ENCODE results near the gene ITSN1.

The ITSN1 gene

GRCh38 chr21:33937146-33937545 lies 294.8 kb downstream of the ITSN1 start:
- Histone ChIP-seq H3K4me2 (ENCODE audit: low read length) (peak overlapping the region; percentile 34; the same call in 1 of the 2 replicates), H3K79me2 (ENCODE audit: control insufficient read depth, low read length) (no peaks in the 10 kb centered on the region), H3F3A (ENCODE audit: control insufficient read depth, insufficient read depth) (no peaks in the 10 kb centered on the region), H3K4me3 (ENCODE audit: low read length) (no peak overlapping the region), H4K20me1 (ENCODE audit: control insufficient read depth, insufficient read depth, low read depth, low read length) (no peaks in the 10 kb centered on the region), H3K36me3 (ENCODE audit: control insufficient read depth, low read length) (no peaks in the 10 kb centered on the region), H3K27me3 (ENCODE audit: control insufficient read depth, low read length) (no peaks in the 10 kb centered on the region), H3K9me2 (replicated peaks; ENCODE audit: control insufficient read depth, low read length) (no peaks in the 10 kb centered on the region), H3K9me3 (ENCODE audit: control insufficient read depth, insufficient read depth, low read length) (no peaks in the 10 kb centered on the region), H3K27ac (ENCODE audit: low read depth, low read length) (no peak overlapping the region), H3K4me1 (ENCODE audit: control insufficient read depth, low read length) (peaks cover 12% of the 10 kb centered on the region)
- TF ChIP-seq CTCF (IDR thresholded peaks at IDR 0.05; ENCODE audit: low read depth, low read length, poor library complexity, severe bottlenecking) (no peak), EZH2phosphoT487 (IDR thresholded peaks at IDR 0.05; ENCODE audit: borderline replicate concordance, low read length) (no peak)

- Histone ChIP-seq H3K27ac (ENCODE audit: low read depth, low read length) (no peak overlapping the region), H3K9me3 (ENCODE audit: control insufficient read depth, insufficient read depth, low read length) (no peaks in the 10 kb centered on the region), H3K4me1 (ENCODE audit: control insufficient read depth, low read length) (peaks cover 11% of the 10 kb centered on the region), H3K9me2 (replicated peaks; ENCODE audit: control insufficient read depth, low read length) (no peaks in the 10 kb centered on the region), H3K27me3 (ENCODE audit: control insufficient read depth, low read length) (no peaks in the 10 kb centered on the region), H3K4me3 (ENCODE audit: low read length) (no peak overlapping the region), H3K4me2 (ENCODE audit: low read length) (peak overlapping the region; percentile 21; the same call in 1 of the 2 replicates), H3K79me2 (ENCODE audit: control insufficient read depth, low read length) (no peaks in the 10 kb centered on the region), H3F3A (ENCODE audit: control insufficient read depth, insufficient read depth) (no peaks in the 10 kb centered on the region), H3K36me3 (ENCODE audit: control insufficient read depth, low read length) (no peaks in the 10 kb centered on the region), H4K20me1 (ENCODE audit: control insufficient read depth, insufficient read depth, low read depth, low read length) (no peaks in the 10 kb centered on the region)
- no peak for TF ChIP-seq CTCF (IDR thresholded peaks at IDR 0.05; ENCODE audit: low read depth, low read length, poor library complexity, severe bottlenecking)
- no peak for TF ChIP-seq EZH2phosphoT487 (IDR thresholded peaks at IDR 0.05; ENCODE audit: borderline replicate concordance, low read length)
Observed at GRCh38 chr21:33937931-33938339, 295.6 kb downstream of the ITSN1 start.

GRCh38 chr21:33938381-33938780 lies 296.1 kb downstream of the ITSN1 start:
- Histone ChIP-seq H3K4me1 (ENCODE audit: control insufficient read depth, low read length) (peaks cover 11% of the 10 kb centered on the region), H4K20me1 (ENCODE audit: control insufficient read depth, insufficient read depth, low read depth, low read length) (no peaks in the 10 kb centered on the region), H3K36me3 (ENCODE audit: control insufficient read depth, low read length) (no peaks in the 10 kb centered on the region), H3K9me2 (replicated peaks; ENCODE audit: control insufficient read depth, low read length) (no peaks in the 10 kb centered on the region), H3K27ac (ENCODE audit: low read depth, low read length) (no peak overlapping the region), H3F3A (ENCODE audit: control insufficient read depth, insufficient read depth) (no peaks in the 10 kb centered on the region), H3K9me3 (ENCODE audit: control insufficient read depth, insufficient read depth, low read length) (no peaks in the 10 kb centered on the region), H3K4me3 (ENCODE audit: low read length) (no peak overlapping the region), H3K4me2 (ENCODE audit: low read length) (no peak overlapping the region), H3K79me2 (ENCODE audit: control insufficient read depth, low read length) (no peaks in the 10 kb centered on the region), H3K27me3 (ENCODE audit: control insufficient read depth, low read length) (no peaks in the 10 kb centered on the region)
- TF ChIP-seq EZH2phosphoT487 (IDR thresholded peaks at IDR 0.05; ENCODE audit: borderline replicate concordance, low read length) (no peak), CTCF (IDR thresholded peaks at IDR 0.05; ENCODE audit: low read depth, low read length, poor library complexity, severe bottlenecking) (no peak)

All from DOHH2 (cell line).